NCI-H128 (cell line): ENCODE measurements around the gene QRFP.
A peak's percentile ranks its signal among the peaks of the same experiment; 100 is the strongest.

Source experiments
- DNase-seq: peaks from one replicate; lab custom pipeline; 2025; ENCODE audit not compliant: unreplicated experiment; lab: John Stamatoyannopoulos, UW

Gene QRFP

GRCh38 chr9:130872093-130872492 is 24.5 kb downstream of the QRFP start:
- no peak for DNase-seq

- DNase-seq = no peak
Observed at GRCh38 chr9:130871395-130872062, 25.1 kb downstream of the QRFP start.

GRCh38 chr9:130870491-130871381 is 25.9 kb downstream of the QRFP start:
- DNase-seq = no peak

GRCh38 chr9:130869250-130869649 is 27.4 kb downstream of the QRFP start:
- no peak for DNase-seq

GRCh38 chr9:130868230-130868629 is 28.4 kb downstream of the QRFP start:
- DNase-seq = no peak

GRCh38 chr9:130867556-130867955 is 29.1 kb downstream of the QRFP start:
- no peak for DNase-seq

GRCh38 chr9:130866474-130866965 is 30.1 kb downstream of the QRFP start:
- peak; percentile 55 for DNase-seq

GRCh38 chr9:130865921-130866320 is 30.7 kb downstream of the QRFP start:
- no peak for DNase-seq

- no peak for DNase-seq
Observed at GRCh38 chr9:130864541-130864940, 32.1 kb downstream of the QRFP start.

- no peak for DNase-seq
Observed at GRCh38 chr9:130862747-130863146, 33.9 kb downstream of the QRFP start.

- DNase-seq = no peak
Observed at GRCh38 chr9:130862217-130862616, 34.4 kb downstream of the QRFP start.

- no peak for DNase-seq
Observed at GRCh38 chr9:130861372-130862180, 35.0 kb downstream of the QRFP start.

GRCh38 chr9:130860458-130861316 is 35.9 kb downstream of the QRFP start:
- DNase-seq = no peak

- no peak for DNase-seq
Observed at GRCh38 chr9:130858739-130859705, 37.6 kb downstream of the QRFP start.

GRCh38 chr9:130857864-130858738 is 38.5 kb downstream of the QRFP start:
- DNase-seq = no peak

- no peak for DNase-seq
Observed at GRCh38 chr9:130856474-130856873, 40.1 kb downstream of the QRFP start.

- no peak for DNase-seq
Observed at GRCh38 chr9:130854835-130855234, 41.8 kb downstream of the QRFP start.

GRCh38 chr9:130854092-130854491 is 42.5 kb downstream of the QRFP start:
- DNase-seq = no peak
